Central memory CD8-positive, alpha-beta T cell (primary cell): ENCODE data around the gene RAPGEF1.
A peak's percentile ranks its signal among the peaks of the same experiment; 100 is the strongest.

Source experiments
- ATAC-seq: fragments of 150-1000 bp; cut with Tn5 transposase; replicated peaks from 2 replicates; pipeline ENCODE4 v1.10.0; 2022; ENCODE audit warnings: mild to moderate bottlenecking, moderate FRiP score, moderate number of reproducible peaks; ENCODE audit not compliant: poor library complexity, severe bottlenecking; ENCODE audit errors: extremely low read depth
- DNase-seq, 2 donors: peaks; one replicate each; pipeline ENCODE4 v3.0.0; 2021; ENCODE audit warnings: low spot score in 2 of 2
- H3K27ac Mint-ChIP-seq: one replicate; pipeline ENCODE4 v1.8.0; 2022; ENCODE audit warnings: low read depth, mild to moderate bottlenecking, moderate library complexity, mixed read lengths
- H3K27me3 Mint-ChIP-seq: one replicate; pipeline ENCODE4 v1.8.0; 2022; ENCODE audit warnings: mixed read lengths
- H3K36me3 Mint-ChIP-seq: one replicate; pipeline ENCODE4 v1.8.0; 2022; ENCODE audit warnings: mild to moderate bottlenecking, moderate library complexity, mixed read lengths; ENCODE audit not compliant: insufficient read depth
- H3K4me1 Mint-ChIP-seq: one replicate; pipeline ENCODE4 v1.8.0; 2022; ENCODE audit warnings: mixed read lengths
- H3K4me3 Mint-ChIP-seq: one replicate; pipeline ENCODE4 v1.8.0; 2022; ENCODE audit warnings: mild to moderate bottlenecking, moderate library complexity, mixed read lengths
- H3K9me3 Mint-ChIP-seq: one replicate; pipeline ENCODE4 v1.8.0; 2022; ENCODE audit warnings: mixed read lengths

RAPGEF1 gene

DNA sequence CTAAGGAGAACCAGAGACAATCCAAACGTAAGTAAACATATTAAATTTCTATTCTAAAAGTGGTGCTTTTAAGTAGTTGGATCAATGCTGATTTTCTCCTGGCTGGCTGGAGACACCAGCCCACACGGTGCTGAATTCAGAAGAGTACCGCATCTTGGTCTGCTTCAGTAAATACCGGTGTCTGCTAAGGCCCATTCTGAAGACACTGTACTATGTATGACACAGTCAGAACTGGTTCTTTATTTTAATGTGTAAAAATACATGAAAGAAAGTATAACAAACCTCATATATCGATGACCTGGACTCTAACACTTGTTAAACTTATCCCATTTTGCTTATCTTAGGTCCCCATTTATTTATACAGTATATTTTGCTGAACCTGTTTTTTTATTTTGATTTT lies 32.8 kb downstream of the RAPGEF1 start:
- DNase-seq (no peak), ATAC-seq (no peak)
- H3K36me3 Mint-ChIP-seq: peaks cover 13% of the 10 kb centered on the region
- peaks cover 85% of the 10 kb centered on the region for H3K4me1 Mint-ChIP-seq
- no peak overlapping the region for H3K4me3 Mint-ChIP-seq
- H3K9me3 Mint-ChIP-seq: no peaks in the 10 kb centered on the region
- no peaks in the 10 kb centered on the region for H3K27me3 Mint-ChIP-seq
- peak overlapping the region; percentile 81 for H3K27ac Mint-ChIP-seq

DNA sequence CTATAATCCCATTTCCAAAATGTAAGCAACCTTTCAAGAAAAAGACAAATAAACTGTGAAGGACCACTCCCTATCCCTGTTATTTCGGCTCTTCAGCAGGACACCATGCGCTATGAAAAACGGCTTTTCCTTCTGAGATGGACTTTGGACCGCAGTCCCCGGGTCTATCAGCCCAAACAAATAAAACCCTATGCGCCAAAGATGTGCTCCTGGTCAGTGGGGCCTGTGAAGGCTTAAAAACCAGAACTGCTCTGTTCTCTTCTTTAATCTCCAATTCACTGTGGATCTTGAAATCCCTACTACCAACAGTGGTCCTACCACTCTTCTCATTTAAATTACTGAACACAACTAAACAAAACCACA lies 33.3 kb downstream of the RAPGEF1 start:
- peaks cover 12% of the 10 kb centered on the region for H3K36me3 Mint-ChIP-seq
- no peaks in the 10 kb centered on the region for H3K27me3 Mint-ChIP-seq
- H3K27ac Mint-ChIP-seq: peak overlapping the region; percentile 81
- H3K4me1 Mint-ChIP-seq: peaks cover 85% of the 10 kb centered on the region
- DNase-seq (no peak), ATAC-seq (no peak)
- H3K9me3 Mint-ChIP-seq: no peaks in the 10 kb centered on the region
- H3K4me3 Mint-ChIP-seq: no peak overlapping the region

DNA sequence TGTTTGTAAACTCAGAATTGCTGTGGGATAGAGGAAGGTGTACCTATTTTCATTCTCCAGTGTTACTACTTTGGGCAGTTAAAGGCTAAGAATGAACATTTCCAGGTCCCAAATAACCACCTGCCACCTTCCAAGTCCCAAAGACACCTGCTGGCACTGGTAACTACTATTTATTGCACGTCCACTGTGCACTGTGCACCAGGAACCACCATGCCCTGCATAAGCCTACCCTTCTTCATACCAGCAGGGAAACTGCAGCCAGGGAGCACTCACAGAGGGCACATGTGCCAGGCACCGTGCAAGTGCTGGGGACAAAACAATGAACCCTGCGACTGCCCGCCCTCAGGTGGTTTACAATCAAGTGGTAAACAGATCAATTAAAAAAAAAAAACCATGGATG lies 34.9 kb downstream of the RAPGEF1 start:
- Mint-ChIP-seq H3K9me3 (no peaks in the 10 kb centered on the region), H3K27ac (peak overlapping the region; percentile 81), H3K4me3 (no peak overlapping the region), H3K36me3 (peaks cover 14% of the 10 kb centered on the region), H3K27me3 (no peaks in the 10 kb centered on the region), H3K4me1 (peaks cover 85% of the 10 kb centered on the region)
- ATAC-seq (no peak), DNase-seq (no peak)

DNA sequence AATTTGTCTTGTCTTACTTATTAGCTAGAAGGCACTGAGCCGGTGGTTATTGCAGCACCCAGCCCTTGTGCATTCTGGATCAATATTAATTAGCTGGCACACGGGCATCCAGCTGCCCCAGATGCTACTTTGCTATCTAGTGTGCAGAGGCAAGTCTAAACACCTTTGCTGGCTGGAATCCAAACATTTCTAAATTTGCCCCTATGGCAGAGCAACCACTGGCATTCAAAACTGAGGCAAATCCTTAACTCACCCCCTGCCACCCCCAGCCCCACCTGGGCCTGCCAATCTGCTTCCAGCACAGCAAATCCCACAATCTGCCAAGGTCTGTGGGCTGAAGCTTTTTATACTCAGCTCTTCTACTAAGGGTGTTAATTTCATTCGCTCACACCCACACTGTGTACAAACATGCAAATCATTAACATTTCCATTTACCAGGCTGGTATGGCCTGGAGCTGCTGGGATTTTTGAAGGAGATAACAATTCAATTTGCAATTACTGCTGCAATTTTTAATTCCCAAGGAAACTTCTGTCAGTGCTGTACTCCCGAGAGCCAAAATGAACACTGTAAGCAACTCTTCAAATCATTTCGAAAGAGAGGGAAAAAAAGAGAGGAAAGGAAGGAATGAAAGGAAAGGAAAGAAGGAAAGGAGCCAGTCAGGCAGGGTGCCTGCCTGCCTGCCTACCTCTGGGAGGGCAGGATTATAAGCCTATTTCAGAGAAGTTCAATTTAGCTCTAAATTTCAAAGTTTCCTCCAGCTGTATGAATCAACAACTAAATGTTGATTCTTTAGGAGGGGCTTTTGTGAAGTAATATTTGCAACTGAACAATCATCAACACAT lies 35.5 kb downstream of the RAPGEF1 start:
- no peak overlapping the region for H3K4me3 Mint-ChIP-seq

DNA sequence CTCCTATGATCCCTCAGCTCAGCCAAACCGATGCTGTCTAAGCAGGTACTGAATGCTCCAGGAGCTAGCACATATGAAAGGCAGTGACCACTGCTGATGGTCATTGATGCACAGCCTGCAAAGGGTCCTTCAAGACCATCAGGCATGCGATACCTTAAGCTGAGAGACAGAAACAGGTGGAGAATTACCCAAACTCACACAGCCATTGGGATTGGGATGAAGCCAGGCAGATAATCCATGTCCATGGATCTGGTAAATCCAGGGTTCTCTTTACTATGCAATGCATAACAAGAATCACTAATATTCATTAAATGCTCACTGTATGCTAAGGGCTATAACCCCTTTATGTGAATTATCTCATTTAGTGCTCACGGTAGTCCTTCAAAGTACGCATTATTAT lies 36.2 kb downstream of the RAPGEF1 start:
- peaks cover 18% of the 10 kb centered on the region for H3K36me3 Mint-ChIP-seq
- no peaks in the 10 kb centered on the region for H3K9me3 Mint-ChIP-seq
- no peaks in the 10 kb centered on the region for H3K27me3 Mint-ChIP-seq
- no peak overlapping the region for H3K27ac Mint-ChIP-seq
- no peak overlapping the region for H3K4me3 Mint-ChIP-seq
- peaks cover 91% of the 10 kb centered on the region for H3K4me1 Mint-ChIP-seq
- DNase-seq (no peak), ATAC-seq (no peak)

More for the DNA sequence above, 35.5 kb downstream of the RAPGEF1 start:
- Mint-ChIP-seq H3K27ac (peak overlapping the region; percentile 30), H3K4me1 (peaks cover 85% of the 10 kb centered on the region), H3K9me3 (no peaks in the 10 kb centered on the region), H3K36me3 (peaks cover 16% of the 10 kb centered on the region), H3K27me3 (no peaks in the 10 kb centered on the region)
- DNase-seq (no peak), ATAC-seq (no peak)

DNA sequence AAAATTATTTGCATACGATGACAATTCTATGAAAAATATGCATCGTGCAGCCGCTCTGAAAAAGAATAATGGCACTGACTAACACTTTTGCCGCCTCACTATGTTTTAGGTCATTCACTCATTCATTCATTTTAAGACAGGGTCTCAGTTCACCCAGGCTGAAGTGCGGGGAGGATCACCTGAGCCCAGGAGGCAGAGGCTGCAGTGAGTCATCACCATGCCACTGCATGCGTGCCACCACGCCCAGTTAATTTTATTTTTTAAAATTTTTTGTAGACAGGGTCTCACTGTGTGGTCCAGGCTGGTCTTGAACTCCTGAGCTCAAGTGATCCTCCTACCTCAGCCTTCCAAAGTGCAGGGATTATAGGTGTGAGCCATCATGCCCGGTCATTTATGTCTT lies 37.0 kb downstream of the RAPGEF1 start:
- H3K27ac Mint-ChIP-seq: no peak overlapping the region
- ATAC-seq (no peak), DNase-seq (no peak)
- H3K27me3 Mint-ChIP-seq: no peaks in the 10 kb centered on the region
- no peaks in the 10 kb centered on the region for H3K9me3 Mint-ChIP-seq
- H3K36me3 Mint-ChIP-seq: peaks cover 18% of the 10 kb centered on the region
- H3K4me1 Mint-ChIP-seq: peaks cover 91% of the 10 kb centered on the region
- no peak overlapping the region for H3K4me3 Mint-ChIP-seq

DNA sequence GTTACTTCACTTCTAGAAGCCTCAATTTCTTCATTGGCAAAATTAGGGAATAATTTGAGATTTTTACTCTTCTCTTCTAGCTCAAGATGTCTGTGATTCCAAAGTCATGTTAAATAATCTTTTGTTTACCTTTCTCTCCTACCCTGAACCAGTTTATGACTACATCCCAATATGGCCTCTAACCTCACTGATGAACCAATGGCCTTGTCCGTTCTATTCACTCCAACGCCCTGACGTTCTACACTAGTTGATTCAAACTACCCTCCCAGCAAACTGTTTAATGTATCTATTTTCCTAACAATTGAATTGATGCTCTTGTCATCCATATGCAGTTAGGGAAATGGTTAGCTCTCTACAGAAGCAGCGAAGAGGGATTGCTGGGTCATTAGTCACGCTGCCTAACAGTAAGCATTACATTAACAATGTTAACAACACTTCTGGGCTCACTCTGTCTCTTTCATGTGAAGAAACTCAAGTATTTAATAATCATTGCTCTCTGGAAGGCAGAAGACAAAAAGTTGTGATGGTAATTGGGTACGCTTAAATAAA lies 38.0 kb downstream of the RAPGEF1 start:
- H3K9me3 Mint-ChIP-seq: no peaks in the 10 kb centered on the region
- no peaks in the 10 kb centered on the region for H3K27me3 Mint-ChIP-seq
- peaks cover 87% of the 10 kb centered on the region for H3K4me1 Mint-ChIP-seq
- no peak for DNase-seq
- no peak overlapping the region for H3K4me3 Mint-ChIP-seq
- H3K27ac Mint-ChIP-seq: no peak overlapping the region
- H3K36me3 Mint-ChIP-seq: peaks cover 17% of the 10 kb centered on the region
- ATAC-seq: no peak

DNA sequence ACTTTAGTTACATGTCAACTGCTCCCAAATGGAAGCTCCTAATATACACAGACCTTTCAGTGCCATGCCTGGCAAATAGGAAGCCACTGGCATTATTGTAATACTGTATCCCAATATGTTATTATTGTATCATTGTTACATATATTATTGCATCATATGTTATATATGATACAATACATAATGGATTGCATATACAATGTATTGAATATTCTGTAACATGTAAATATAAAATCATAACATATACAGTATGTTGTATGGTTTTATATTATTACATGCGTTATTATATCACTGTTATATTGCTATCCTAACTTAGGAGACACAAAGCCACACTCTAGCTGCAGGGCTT lies 38.5 kb downstream of the RAPGEF1 start:
- peaks cover 18% of the 10 kb centered on the region for H3K36me3 Mint-ChIP-seq
- ATAC-seq (no peak), DNase-seq (no peak)
- H3K4me1 Mint-ChIP-seq: peaks cover 84% of the 10 kb centered on the region
- no peak overlapping the region for H3K4me3 Mint-ChIP-seq
- no peak overlapping the region for H3K27ac Mint-ChIP-seq
- no peaks in the 10 kb centered on the region for H3K9me3 Mint-ChIP-seq
- H3K27me3 Mint-ChIP-seq: no peaks in the 10 kb centered on the region

DNA sequence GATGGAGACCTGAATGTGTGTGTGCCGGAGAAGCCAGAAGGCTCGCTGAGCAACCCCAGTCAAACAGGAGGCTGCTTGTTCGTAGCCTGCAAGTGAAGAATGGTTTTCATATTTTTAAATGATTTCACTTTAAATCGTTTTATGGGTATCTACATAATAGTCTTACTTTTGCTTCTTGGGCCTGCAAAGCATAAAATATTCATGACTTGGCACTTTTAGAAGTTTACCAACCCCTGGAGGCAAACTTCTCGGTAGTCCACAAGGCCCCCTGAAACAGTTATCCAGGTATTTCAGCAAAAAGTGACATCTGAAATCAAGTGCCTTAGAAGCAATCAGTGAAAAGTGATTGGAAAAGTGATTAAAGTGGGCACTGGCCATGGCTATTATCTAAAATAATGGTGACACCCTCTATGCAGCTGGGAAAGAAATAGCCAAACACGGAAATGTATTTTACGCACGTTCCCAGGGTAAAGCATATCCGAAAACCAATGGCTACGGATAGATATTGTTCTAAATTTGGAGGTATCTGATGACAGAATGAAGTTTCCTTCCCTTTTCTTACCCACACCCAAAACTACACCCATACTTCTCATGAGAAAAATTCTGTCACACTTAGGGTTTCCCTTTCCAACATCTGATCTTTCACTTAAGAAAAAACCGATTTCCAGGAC lies 39.0 kb downstream of the RAPGEF1 start:
- DNase-seq: no peak
- Mint-ChIP-seq H3K4me3 (no peak overlapping the region), H3K4me1 (peaks cover 84% of the 10 kb centered on the region), H3K9me3 (no peaks in the 10 kb centered on the region), H3K36me3 (peaks cover 21% of the 10 kb centered on the region), H3K27ac (peak overlapping the region; percentile 87), H3K27me3 (no peaks in the 10 kb centered on the region)
- no peak for ATAC-seq

DNA sequence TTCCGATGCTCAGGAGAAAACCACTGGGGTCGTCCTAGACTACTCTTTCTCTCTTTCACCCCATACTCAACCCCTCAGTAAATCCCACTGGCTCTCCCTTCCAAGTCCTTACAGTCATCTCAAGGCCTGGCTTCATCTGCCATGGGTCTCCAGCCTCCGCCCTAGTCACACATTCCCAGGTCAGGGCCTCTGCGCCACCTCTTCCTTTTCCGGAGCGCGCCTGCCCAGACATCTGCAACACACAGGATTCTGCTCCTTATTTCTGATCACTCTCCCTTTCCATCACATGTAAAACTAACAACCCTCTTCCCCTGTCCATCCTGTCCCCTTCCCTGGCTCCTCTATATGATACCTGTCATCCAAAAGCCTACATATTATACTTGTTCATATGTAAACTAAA lies 39.8 kb downstream of the RAPGEF1 start:
- Mint-ChIP-seq H3K27me3 (no peaks in the 10 kb centered on the region), H3K27ac (peak overlapping the region; percentile 87), H3K4me1 (peaks cover 84% of the 10 kb centered on the region), H3K9me3 (no peaks in the 10 kb centered on the region), H3K4me3 (peak overlapping the region; percentile 19), H3K36me3 (peaks cover 19% of the 10 kb centered on the region)
- DNase-seq (no peak), ATAC-seq (no peak)

DNA sequence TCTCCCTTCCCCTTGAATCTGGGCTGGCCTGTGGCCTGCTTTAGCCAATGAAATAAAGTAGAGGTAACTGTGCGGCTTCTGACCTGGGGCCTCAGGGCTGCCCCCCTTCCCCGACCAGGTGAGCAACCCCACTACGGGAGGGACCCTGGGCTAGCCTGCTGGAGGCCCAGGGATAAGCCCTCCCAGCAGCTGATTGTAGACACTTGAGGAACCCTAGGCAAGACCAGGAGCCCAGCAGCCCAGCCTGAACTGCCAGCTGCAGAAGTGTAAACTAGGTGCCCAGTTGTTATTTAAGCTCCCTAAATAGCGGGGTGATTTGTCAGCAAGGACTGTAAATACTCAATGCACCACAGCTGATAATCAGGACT lies 41.3 kb downstream of the RAPGEF1 start:
- no peaks in the 10 kb centered on the region for H3K9me3 Mint-ChIP-seq
- peak overlapping the region; percentile 87 for H3K27ac Mint-ChIP-seq
- DNase-seq: no peak
- H3K36me3 Mint-ChIP-seq: peaks cover 19% of the 10 kb centered on the region
- ATAC-seq: no peak
- no peaks in the 10 kb centered on the region for H3K27me3 Mint-ChIP-seq
- H3K4me3 Mint-ChIP-seq: no peak overlapping the region
- H3K4me1 Mint-ChIP-seq: peaks cover 88% of the 10 kb centered on the region

DNA sequence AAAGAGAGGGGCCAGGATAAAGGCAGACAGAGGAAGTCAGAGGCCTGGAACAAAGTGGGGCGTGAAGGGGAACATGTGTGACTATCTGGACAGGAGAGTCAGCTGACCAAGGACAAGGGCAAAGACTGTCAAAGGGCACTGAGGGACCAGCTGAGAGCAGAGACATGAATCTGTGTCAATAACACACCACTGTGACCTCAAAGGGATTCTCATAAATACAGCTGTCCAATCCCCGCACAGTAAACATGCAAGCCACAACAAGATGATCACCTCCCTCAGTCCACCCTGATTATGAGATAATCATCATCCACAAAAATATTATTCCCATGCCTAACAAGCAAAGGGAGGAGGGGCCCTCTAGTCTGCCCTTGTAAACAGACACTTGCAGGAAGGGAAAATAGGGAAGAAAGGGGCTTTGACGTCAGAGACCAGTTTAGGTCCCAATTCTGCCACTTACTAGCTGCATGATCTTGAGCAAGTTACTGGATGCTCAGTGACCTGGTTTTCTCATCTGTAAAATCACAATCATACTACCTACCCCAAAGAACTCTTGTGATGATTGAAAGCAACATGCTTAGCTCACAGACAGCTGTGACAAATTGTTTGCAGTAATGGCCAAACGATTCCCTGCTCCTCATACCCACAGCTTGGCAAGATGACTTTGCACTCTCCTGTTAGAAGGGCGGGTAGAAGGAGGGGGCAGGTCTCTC lies 41.8 kb downstream of the RAPGEF1 start:
- no peak for ATAC-seq
- Mint-ChIP-seq H3K9me3 (no peaks in the 10 kb centered on the region), H3K4me1 (peaks cover 88% of the 10 kb centered on the region), H3K27ac (peak overlapping the region; percentile 87), H3K27me3 (no peaks in the 10 kb centered on the region), H3K4me3 (no peak overlapping the region), H3K36me3 (peaks cover 19% of the 10 kb centered on the region)
- DNase-seq: no peak
